ACHN (cell line): ENCODE data around the gene RCC1.
A peak's percentile ranks its signal among the peaks of the same experiment; 100 is the strongest.
"Not testable (repeated sequence)": the region's sequence is repeated elsewhere in the genome, so short reads cannot be mapped to it uniquely, and the experiment has no call there.

Experiments used
- DNase-seq: peaks from one replicate; pipeline ENCODE4 v3.0.0-alpha.2; 2015
- in situ Hi-C: cut with HindIII; loops from 2 replicates; pipeline ENCODE4 v1.10.0; 2017; ENCODE audit warnings: low sequenced_read_pairs, low pct_ligation_motif_present, low pct_unique_long_range_greater_than_20kb

Gene RCC1, protein sequence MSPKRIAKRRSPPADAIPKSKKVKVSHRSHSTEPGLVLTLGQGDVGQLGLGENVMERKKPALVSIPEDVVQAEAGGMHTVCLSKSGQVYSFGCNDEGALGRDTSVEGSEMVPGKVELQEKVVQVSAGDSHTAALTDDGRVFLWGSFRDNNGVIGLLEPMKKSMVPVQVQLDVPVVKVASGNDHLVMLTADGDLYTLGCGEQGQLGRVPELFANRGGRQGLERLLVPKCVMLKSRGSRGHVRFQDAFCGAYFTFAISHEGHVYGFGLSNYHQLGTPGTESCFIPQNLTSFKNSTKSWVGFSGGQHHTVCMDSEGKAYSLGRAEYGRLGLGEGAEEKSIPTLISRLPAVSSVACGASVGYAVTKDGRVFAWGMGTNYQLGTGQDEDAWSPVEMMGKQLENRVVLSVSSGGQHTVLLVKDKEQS

DNA sequence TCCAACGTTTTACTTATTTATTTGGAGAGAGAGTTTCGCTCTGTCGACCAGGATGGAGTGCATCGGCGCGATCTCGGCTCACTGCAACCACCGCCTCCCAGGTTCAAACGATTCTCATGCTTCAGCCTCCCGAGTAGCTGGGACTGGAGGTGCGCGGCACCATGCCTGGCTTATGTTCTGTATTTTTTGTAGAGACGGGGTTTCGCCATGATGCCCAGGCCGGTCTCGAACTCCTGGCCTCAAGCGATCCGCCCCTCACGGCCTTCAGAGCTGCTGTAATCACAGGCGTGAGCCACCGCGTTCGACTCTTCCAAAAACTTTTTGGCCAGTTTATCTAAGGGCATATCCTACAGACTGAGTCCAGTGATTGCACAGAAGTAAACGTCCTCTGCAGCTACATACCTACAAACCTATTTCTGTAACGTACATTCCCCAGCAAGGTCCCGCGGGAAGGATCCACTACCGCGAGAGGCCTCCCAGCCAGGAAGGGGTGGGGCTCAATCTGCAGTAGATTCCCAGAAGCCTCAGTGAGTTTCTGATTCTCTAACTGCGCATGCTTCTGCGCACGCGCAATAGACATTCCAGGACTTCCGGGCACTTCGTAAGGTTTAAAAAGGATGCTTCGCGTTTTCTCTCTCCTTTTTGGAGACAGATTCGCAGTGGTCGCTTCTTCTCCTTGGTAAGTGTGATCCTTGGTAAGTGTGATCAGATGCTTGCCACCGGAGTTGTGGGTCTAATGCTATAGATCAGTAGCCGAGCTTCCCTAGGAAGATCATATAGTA lies at the start of gene RCC1:
TSS of gene RCC1 (plus strand) at position 638 of the 782 bp plus-strand sequence. CDS start 23,824 bp downstream, outside the sequence.
- in situ Hi-C loops = no loop called here
- DNase-seq = peak; percentile 98

DNA sequence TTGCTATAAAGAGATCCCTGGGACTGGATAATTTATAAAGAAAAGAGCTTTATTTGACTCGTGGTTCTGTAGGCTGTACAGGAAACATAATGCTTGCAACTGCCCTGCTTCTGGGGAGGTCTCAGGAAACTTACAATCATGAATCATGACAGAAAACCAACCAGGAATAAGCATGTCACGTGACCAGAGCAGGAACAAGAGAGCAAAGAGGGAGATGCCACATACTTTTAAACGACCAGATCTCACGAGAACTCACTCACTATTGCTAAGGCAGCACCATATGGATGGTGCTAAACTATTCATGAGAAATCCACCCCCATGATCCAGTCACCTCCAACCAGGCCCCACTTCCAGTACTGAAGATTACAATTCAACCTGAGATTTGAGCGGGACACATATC lies 49.8 kb upstream of the RCC1 start:
- in situ Hi-C loops = no loop called here
- peak; percentile 21 for DNase-seq

DNA sequence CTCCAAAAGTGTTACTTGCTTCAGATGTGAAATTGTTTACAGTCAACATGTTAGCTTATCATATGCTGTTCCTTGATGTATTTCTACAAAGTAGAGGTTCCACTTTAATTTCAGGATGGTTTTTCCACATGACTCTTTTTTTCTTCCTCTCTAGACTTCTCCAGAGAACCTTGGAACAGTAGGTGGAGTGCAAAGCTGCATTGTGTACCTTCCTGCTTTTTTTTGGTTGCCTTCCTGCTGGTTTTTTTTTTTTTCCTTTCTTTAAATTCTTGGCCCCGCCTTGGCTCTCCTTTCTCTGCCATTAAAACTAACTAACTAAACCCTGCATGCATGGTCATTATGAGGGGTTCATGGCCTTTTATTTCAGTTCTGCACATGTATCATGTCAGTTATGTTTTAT lies 48.2 kb upstream of the RCC1 start:
- no peak for DNase-seq
- in situ Hi-C loops = no loop called here

DNA sequence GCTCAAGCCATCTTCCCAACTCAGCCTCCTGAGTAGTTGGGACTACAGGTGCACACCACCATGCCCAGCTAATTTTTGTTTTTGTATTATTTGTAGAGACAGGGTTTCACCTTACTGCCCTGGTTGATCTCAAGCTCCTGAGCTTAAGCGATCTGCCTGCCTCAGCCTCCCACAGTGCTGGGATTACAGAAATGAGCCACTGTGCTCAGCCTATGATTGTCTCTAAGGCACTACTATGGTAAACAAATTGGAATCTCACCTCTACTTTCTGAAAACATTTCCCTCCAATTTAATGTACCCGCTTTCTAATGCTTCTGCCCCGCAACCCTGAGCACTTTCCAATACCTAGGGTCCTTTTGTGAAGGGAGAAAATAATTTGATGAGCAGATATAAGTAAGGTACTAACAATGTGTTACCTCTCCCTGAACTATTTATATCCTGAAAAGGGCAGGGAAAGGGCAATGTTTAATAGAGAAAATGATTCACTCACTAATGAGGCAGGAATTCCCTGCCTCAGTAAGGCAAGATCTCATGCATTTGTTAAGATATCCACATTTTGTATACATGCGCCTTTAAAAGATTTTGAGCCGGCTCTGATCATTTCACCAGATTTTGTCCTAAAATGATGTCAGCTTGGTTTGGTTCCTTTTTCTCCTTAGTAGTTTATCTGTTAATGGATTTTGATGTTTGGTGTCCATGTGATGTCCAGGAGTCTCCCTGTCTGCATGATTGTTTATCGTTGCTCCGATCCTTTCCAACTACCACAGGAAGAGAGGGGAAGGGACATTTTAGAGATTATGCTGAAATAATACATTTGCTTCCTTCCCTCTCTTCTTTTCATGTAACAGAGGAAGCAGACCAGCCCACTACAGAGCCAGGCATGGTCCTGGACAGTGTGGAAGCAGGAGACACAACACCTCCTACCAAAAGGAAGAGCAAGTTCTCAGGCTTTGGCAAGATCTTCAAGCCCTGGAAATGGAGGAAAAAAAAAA lies 47.3 kb upstream of the RCC1 start:
- in situ Hi-C loops = no loop called here
- no peak for DNase-seq

DNA sequence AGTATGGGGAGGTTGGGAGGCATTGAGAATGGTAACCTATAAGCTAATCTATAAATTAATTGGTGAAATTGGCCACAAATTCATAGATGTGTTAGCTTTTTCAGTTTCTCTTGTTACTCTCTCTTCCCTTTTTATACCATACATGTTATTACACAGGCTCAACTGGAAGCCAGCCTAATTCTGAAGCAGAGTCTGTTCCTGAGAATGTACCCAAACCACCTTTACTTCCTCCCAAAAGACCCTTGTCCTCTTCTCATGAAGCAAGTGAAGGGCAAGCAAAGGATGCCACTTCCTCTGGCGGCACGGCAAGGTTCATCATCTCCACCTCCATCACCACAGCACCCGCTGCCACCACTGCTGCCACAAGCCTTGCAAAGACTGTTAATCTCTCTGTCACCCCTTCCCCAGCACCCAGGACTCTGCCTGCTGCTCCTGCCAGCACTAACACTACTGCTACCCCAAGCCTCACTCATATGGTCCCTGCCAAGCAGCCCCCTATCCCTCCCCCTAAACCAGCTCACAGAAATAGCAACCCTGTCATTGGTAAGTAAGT lies 39.5 kb upstream of the RCC1 start:
- DNase-seq = no peak
- in situ Hi-C loops = no loop called here

DNA sequence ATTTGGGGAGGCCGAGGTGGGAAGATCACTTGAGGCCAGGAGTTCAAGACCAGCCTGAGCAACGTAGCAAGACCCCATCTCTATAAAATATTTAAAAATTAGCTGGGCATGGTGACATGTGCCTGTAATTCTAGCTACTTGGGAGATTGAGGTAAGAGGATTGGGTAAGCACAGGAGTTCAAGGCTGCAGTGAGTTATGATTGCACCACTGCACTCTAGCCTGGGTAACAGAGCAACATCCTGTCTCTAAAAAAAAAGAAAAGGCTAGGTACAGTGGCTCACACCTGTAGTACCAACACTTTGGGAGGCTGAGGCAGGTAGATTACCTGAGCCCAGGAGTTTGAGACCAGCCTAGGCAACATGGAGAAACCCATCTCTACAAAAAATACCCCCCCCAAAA lies 35.7 kb upstream of the RCC1 start:
- no peak for DNase-seq
- in situ Hi-C loops = no loop called here

DNA sequence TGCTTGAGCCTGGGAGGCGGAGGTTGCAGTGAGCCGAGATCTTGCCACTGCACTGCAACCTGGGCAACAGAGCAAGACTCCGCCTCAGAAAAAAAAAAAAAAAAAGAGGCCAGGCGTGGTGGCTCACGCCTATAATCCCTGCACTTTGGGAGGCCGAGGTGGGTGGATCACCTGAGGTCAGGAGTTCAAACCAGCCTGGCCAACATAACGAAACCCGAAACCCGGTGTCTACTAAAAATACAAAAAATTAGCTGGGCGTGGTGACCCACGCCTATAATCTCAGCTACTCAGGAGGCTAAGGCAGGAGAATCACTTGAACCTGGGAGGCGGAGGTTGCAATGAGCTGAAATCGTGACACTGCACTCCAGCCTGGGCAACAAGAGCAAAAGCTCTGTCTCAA lies 26.3 kb upstream of the RCC1 start:
- DNase-seq, in situ Hi-C loops: not testable (repeated sequence)

DNA sequence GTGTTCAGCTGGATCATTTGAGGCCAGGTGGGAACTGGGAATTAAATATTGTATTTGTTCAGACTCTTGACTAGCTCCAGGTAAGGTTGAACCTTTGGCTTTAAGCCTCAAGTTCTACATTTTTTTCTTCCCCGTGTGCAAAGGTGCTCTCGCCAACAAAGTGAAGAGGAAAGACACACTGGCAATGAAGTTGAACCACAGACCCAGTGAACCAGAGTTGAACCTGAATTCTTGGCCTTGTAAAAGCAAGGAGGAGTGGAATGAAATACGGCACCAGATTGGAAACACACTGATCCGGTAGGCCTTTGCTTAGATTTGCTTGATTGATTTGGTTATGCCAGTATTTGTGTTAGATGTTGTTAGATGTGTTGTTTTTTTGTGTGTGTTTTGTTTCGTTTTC lies 25.5 kb upstream of the RCC1 start:
- in situ Hi-C loops = no loop called here
- DNase-seq = no peak

DNA sequence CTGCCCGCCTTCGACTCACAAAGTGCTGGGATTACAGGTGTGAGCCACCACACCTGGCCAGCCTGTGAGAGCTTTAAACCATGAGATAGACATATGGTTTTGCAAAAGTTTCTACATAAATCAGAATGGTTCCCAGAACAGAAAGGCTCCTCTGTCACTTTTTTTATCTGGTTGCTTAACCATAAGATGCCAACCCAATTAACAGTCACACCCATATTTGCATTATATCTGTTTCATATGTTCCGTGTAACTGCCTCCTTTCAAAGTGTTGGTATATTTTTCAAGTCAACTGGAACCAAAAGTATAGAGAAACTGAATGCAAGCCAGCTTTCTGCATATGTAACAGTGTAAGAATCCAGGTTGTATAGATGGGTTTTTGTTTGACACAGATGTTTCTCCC lies 23.7 kb upstream of the RCC1 start:
- DNase-seq = no peak
- in situ Hi-C loops = no loop called here

DNA sequence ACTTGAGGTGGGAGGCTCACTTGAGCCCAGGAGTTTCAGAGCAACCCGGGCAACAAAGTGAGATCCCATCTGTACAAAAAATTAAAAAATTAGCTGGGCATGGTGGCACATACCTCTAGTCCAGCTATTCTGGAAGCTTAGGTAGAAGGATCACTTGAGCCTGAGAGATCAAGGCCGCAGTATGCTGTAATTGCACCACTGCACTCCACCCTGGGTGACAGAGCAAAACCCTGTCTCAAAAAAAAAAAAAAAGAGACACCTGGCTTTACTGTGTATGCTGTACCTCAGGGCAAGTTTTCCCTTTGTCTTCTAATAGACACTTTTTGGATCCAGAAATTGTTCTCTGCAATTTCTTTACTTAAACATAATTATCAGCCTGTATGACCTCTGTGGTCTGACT lies 23.1 kb upstream of the RCC1 start:
- in situ Hi-C loops = no loop called here
- DNase-seq = no peak

DNA sequence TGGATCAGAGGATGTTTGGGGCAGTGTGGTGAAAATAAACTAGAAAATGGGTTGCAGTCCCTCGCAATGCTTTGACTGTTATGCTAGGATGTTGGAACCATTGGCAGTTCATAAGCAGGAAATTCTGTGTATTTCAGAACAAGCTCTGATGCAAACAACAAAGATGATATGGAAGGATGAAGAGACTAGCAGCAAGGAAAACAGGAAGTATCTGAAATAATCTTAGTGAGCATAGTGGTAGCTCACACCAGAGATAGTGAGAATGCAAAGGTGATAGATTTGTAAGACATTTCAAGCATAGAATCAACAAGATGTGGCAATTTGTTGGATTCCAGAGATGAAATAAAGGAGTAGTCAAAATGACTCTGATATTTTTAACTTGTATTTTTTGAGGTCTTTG lies 11.1 kb upstream of the RCC1 start:
- in situ Hi-C loops = no loop called here

DNA sequence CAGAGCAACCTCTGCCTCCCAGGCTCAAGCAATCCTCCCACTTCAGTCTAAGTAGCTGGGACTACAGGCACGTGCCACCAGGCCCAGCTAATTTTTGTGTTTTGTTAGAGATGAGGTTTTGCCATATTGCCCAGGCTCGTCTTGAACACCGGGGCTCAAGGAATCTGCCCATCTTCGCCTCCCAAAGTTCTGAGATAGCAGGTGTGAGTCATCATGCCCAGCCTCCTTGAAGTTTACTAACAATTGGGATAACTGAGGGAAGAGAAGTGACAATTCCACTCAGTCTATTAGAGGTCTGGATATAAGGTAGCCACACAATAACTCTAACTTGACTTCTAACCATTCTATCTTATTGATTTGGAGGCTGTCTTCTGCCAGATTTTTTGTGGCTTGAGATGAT lies 6.3 kb upstream of the RCC1 start:
- in situ Hi-C loops = no loop called here
- DNase-seq = no peak

More for the DNA sequence above, 11.1 kb upstream of the RCC1 start:
- no peak for DNase-seq

DNA sequence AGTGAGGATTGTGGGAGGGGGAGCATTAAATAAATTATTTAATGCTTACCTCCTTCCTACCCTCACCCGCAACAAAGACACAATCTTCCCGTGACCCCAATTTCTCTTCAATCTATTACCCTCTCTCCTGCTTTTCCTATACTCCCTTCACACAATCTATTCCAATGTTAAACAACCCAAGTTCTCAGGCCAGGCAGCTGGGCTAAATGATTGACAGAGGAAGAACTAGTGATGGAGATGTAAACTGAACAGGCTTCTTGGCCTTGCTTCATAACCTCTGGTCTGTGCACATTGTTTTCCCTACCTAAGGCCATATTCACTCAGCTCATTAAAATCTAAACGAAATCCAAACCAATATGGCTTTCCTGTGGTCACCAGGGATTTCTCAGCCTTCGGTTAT lies 3.9 kb upstream of the RCC1 start:
- no peak for DNase-seq
- in situ Hi-C loops = no loop called here

DNA sequence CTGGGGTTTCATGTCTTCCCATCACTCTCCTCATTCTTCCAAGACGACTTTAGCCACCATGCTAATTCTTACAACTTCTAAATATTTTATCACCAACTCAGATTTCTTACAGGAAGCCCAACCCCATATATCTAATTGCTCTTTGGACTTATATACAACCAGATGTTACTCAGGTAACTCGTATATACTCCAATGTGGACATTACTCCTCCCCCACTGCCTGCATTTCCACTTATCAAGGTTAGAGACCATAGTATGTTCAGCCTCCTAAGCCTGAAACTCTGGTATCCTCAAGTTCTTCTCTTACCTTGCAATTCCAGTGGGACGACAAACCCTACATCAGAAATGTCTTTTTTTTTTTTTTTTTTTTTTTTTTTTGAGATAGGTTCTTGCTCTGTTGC lies 2.7 kb upstream of the RCC1 start:
- DNase-seq = no peak
- in situ Hi-C loops = no loop called here

DNA sequence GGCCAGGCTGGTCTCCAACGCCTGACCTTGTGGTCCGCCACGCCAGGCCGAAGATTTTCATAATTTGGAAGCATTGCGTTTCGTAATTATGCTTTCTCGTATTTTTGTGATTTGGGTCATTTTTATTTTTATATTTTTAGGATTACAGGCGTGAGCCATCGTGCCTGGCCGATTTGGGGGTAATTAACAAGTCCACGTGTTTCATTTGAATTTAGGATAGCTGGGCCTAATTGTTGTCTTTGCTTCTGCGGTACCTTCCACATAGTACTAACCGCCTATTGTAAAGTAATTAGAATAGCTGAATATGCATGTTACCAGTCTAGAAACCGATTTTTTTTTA lies 1.0 kb downstream of the RCC1 start:
- in situ Hi-C loops = no loop called here
- DNase-seq = no peak

DNA sequence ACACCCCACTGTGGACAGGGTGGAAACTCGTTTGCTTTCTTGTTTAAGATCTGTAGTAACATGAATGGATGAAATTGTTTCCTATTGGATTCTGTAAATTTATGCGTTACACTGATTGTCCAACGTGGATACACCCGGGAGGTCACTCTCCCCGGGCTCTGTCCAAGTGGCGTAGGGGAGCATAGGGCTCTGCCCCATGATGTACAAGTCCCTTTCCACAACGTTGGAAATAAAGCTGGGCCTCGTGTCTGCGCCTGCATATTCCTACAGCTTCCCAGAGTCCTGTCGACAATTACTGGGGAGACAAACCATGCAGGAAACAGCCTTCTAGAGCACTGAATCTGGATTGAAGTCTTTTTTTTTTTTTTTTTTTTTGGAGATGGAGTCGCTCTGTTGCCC lies 1.4 kb downstream of the RCC1 start:
- in situ Hi-C loops = no loop called here

DNA sequence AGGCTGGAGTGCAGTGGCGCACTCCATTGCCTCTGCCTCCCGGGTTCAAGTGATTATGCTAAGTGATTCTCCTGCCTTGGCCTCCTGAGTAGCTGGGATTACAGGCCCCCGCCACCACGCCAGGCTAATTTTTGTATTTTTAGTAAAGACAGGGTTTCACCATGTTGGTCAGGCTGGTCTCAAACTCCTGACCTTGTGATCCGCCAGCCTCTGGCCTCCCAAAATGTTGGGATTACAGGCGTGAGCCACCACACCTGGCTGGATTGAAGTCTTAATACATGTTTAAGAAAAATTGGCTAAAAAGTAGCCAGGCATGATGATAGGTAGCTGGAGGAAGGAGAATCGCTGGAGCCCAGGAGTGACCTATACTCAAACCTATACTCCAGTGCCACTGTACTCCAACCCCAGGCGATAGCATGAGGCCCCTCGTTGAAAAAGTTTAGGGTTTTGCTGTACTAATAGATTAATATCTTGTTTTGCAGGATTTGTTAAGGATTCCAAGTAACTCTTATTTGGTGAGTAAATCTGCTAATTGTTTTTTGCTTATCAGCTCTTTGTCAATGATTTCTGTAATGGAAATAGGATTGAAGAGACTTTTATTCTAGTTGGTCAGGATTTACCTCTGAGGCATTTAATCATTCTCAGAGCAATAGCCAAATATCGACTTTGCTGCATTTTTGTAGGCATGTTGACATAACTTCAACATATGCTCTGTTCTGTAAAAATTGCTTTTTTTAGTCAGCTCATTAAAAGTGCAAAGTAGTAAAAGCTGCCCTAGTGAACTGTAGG lies 2.0 kb downstream of the RCC1 start:
- in situ Hi-C loops = no loop called here

More for the DNA sequence above, 1.4 kb downstream of the RCC1 start:
- DNase-seq = no peak

DNA sequence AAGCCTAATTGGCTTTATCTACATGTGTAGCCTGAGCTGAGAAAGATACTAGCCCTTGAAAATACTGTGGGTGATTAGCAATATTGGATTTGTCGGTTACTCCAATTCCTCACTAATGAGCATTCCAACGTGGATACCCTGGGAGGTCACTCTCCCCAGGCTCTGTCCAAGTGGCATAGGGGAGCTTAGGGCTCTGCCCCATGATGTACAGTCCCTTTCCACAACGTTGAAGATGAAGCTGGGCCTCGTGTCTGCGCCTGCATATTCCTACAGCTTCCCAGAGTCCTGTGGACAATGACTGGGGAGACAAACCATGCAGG lies 2.6 kb downstream of the RCC1 start:
- no peak for DNase-seq
- in situ Hi-C loops = no loop called here

More for the DNA sequence above, 2.0 kb downstream of the RCC1 start:
- DNase-seq = no peak
